Measurements from ENCODE around the gene NHEJ1.

Gene NHEJ1

GRCh38 chr2:219125225-219125885, 35.3 kb downstream of the NHEJ1 start:
- Mint-ChIP-seq H3K4me3 (no peak overlapping the region), H3K4me1 (peaks cover 9% of the 10 kb centered on the region), H3K36me3 (ENCODE audit: low read depth) (no peaks in the 10 kb centered on the region), H3K27me3 (ENCODE audit: low read depth) (no peaks in the 10 kb centered on the region), H3K9me3 (no peaks in the 10 kb centered on the region), H3K27ac (no peak overlapping the region)
- no peak for TF ChIP-seq CTCF (IDR thresholded peaks at IDR 0.05; ENCODE audit: unreplicated experiment in 3 of 3)

- Mint-ChIP-seq H3K9me3 (no peaks in the 10 kb centered on the region), H3K4me1 (peaks cover 9% of the 10 kb centered on the region), H3K27me3 (ENCODE audit: low read depth) (no peaks in the 10 kb centered on the region), H3K36me3 (ENCODE audit: low read depth) (no peaks in the 10 kb centered on the region), H3K4me3 (no peak overlapping the region), H3K27ac (peak overlapping the region in 1 of 3 experiments; percentile 21)
- no peak for TF ChIP-seq CTCF (IDR thresholded peaks at IDR 0.05; ENCODE audit: unreplicated experiment in 3 of 3)
Measured at GRCh38 chr2:219124381-219125110, 36.1 kb downstream of the NHEJ1 start.

- no peak for TF ChIP-seq CTCF (IDR thresholded peaks at IDR 0.05; ENCODE audit: unreplicated experiment in 3 of 3)
- Mint-ChIP-seq H3K4me1 (peaks cover 9% of the 10 kb centered on the region), H3K27ac (peak overlapping the region in 1 of 3 experiments; percentile 26), H3K27me3 (ENCODE audit: low read depth) (no peaks in the 10 kb centered on the region), H3K4me3 (no peak overlapping the region), H3K36me3 (ENCODE audit: low read depth) (no peaks in the 10 kb centered on the region), H3K9me3 (no peaks in the 10 kb centered on the region)
Measured at GRCh38 chr2:219123356-219124135, 37.1 kb downstream of the NHEJ1 start.

- H3K4me1 Mint-ChIP-seq = peaks cover 9% of the 10 kb centered on the region
- no peaks in the 10 kb centered on the region for H3K27me3 Mint-ChIP-seq (ENCODE audit: low read depth)
- H3K9me3 Mint-ChIP-seq = no peaks in the 10 kb centered on the region
- H3K27ac Mint-ChIP-seq = peak overlapping the region in 1 of 3 experiments; percentile 26
- TF ChIP-seq CTCF (IDR thresholded peaks at IDR 0.05; ENCODE audit: unreplicated experiment in 3 of 3) = no peak
- H3K36me3 Mint-ChIP-seq (ENCODE audit: low read depth) = no peaks in the 10 kb centered on the region
- H3K4me3 Mint-ChIP-seq = no peak overlapping the region
Measured at GRCh38 chr2:219122202-219122980, 38.2 kb downstream of the NHEJ1 start.

- no peak for TF ChIP-seq CTCF (IDR thresholded peaks at IDR 0.05; ENCODE audit: unreplicated experiment in 3 of 3)
- H3K27ac Mint-ChIP-seq = no peak overlapping the region
- H3K9me3 Mint-ChIP-seq = no peaks in the 10 kb centered on the region
- H3K4me1 Mint-ChIP-seq = peaks cover 9% of the 10 kb centered on the region
- H3K27me3 Mint-ChIP-seq (ENCODE audit: low read depth) = peaks cover 6% of the 10 kb centered on the region
- no peak overlapping the region for H3K4me3 Mint-ChIP-seq
- H3K36me3 Mint-ChIP-seq (ENCODE audit: low read depth) = no peaks in the 10 kb centered on the region
Measured at GRCh38 chr2:219120082-219120481, 40.5 kb downstream of the NHEJ1 start.
